Cardiac septum (tissue), 1 donor: Measurements from ENCODE around the gene SAMD10. TPM values are rescaled to one million over a fixed set of nuclear protein-coding genes. Genes with fewer than 3 reads are reported as not detected.
"Not testable (repeated sequence)": the region's sequence is repeated elsewhere in the genome, so short reads cannot be mapped to it uniquely, and the experiment has no call there.

Experiments used
- DNase-seq: peaks from one replicate; pipeline ENCODE4 v3.0.0-alpha.2; 2020; ENCODE audit warnings: low spot score
- intact Hi-C: fragments of 100-400 bp; cut with DNase I; formaldehyde crosslinking; loops from one replicate; pipeline ENCODE4 v1.14.0; 2022
- long read RNA-seq: library from polyadenylated mRNA; unstranded; transcript quantifications from one replicate; pipeline ENCODE4 v2.0.0, GENCODE V29; 2021
- total RNA-seq: library from RNA; stranded (reverse); fragmentation: NEBNext Ultra II Directional; extraction: Animal tissue kit (Norgen Biotek cat#: 25700); gene quantifications from one replicate; pipeline ENCODE4 v1.2.1, GENCODE V29; 2021
- donor health status: DM: no; HTN: no; CAD: no.

SAMD10 gene
- 4.0 TPM for total RNA-seq
- long read RNA-seq, partial matches to known transcripts = 2 of 8 reads
- long read RNA-seq, other reads (novel, unspliced or antisense) = 3 of 8 reads

GRCh38 chr20:63979557-63980316, at the start of gene SAMD10:
TSS of gene SAMD10 (minus strand) at chr20:63979642. CDS start at chr20:63979467, 175 bp downstream.
- no peak for DNase-seq
- intact Hi-C loops = loop anchor here (2.0 to 10.0 kb wide), 2 partner anchors 83 to 195 kb away; partner anchors contain the start of gene TCEA2

- DNase-seq = no peak
- intact Hi-C loops = no loop called here
Observed at GRCh38 chr20:64027981-64028685, 48.7 kb upstream of the SAMD10 start.

GRCh38 chr20:64025826-64026412, 46.5 kb upstream of the SAMD10 start:
- DNase-seq = no peak
- intact Hi-C loops = no loop called here

GRCh38 chr20:64025101-64025825, 45.8 kb upstream of the SAMD10 start:
- intact Hi-C loops = no loop called here
- DNase-seq = no peak

- no peak for DNase-seq
- intact Hi-C loops = no loop called here
Observed at GRCh38 chr20:64024141-64024990, 44.9 kb upstream of the SAMD10 start.

GRCh38 chr20:64023361-64024140, 44.1 kb upstream of the SAMD10 start:
- intact Hi-C loops = no loop called here
- no peak for DNase-seq

GRCh38 chr20:64022671-64023360, 43.4 kb upstream of the SAMD10 start:
- intact Hi-C loops = no loop called here
- no peak for DNase-seq

- no peak for DNase-seq
- intact Hi-C loops = no loop called here
Observed at GRCh38 chr20:64021124-64021975, 41.9 kb upstream of the SAMD10 start.

- intact Hi-C loops = no loop called here
Observed at GRCh38 chr20:64015635-64016034, 36.2 kb upstream of the SAMD10 start.

GRCh38 chr20:64012385-64013154, 33.1 kb upstream of the SAMD10 start:
- DNase-seq, intact Hi-C loops: not testable (repeated sequence)

More at GRCh38 chr20:64015635-64016034, 36.2 kb upstream of the SAMD10 start:
- no peak for DNase-seq

- intact Hi-C loops = no loop called here
- DNase-seq = no peak
Observed at GRCh38 chr20:64011366-64011779, 31.9 kb upstream of the SAMD10 start.

- intact Hi-C loops = no loop called here
- DNase-seq = no peak
Observed at GRCh38 chr20:64010711-64011237, 31.3 kb upstream of the SAMD10 start.

- no peak for DNase-seq
- intact Hi-C loops = no loop called here
Observed at GRCh38 chr20:64009811-64010387, 30.5 kb upstream of the SAMD10 start.

GRCh38 chr20:64006902-64007301, 27.5 kb upstream of the SAMD10 start:
- intact Hi-C loops = no loop called here
- DNase-seq = no peak

GRCh38 chr20:64006490-64006889, 27.0 kb upstream of the SAMD10 start:
- intact Hi-C loops = no loop called here
- no peak for DNase-seq
